Measurements from ENCODE around the gene CLIP2.
"Not testable (repeated sequence)": the region's sequence is repeated elsewhere in the genome, so short reads cannot be mapped to it uniquely, and the experiment has no call there.

- TF ChIP-seq EZH2 (IDR thresholded peaks at IDR 0.05; ENCODE audit: borderline replicate concordance, low read depth, low read length, severe bottlenecking); CTCF (IDR thresholded peaks at IDR 0.05; ENCODE audit: borderline replicate concordance, extremely low read depth, low read length, poor library complexity, severe bottlenecking): not testable (repeated sequence)
These were observed 63.4 kb downstream of the CLIP2 start for GRCh38 chr7:74352551-74353138.
